HepG2 (cell line): Measurements from ENCODE around the gene FAM181A. TPM values are rescaled to one million over a fixed set of nuclear protein-coding genes. Genes with fewer than 3 reads are reported as not detected.

ENCODE experiments used
- ATAC-seq: fragments of 200-7000 bp; cut with Tn5 transposase; 3 replicates; pipeline ENCODE4 v1.9.1; 2020; ENCODE audit warnings: mild to moderate bottlenecking, moderate library complexity
- BruUV-seq: library from RNA; stranded (reverse); fragments of 400-500 nt; replicated peaks from 2 replicates; lab custom pipeline; 2021; lab: Mats Ljungman, UMichigan
- CTCF ChIA-PET: fragments of 300-600 bp; formaldehyde crosslinking; extraction: SDS; loops from one replicate; lab custom pipeline; 2021; ENCODE audit warnings: low total read pairs, inconsistent platforms, low intra/inter-chr PET ratio; lab: Yijun Ruan, JAX
- POLR2A ChIA-PET: fragments of 350-600 bp; sonication (Branson Sonifier 250); formaldehyde crosslinking; loops from one replicate; lab custom pipeline; 2020; ENCODE audit warnings: antibody characterized with exemption, inconsistent platforms; lab: Yijun Ruan, JAX
- DNase-seq: peaks from one replicate; pipeline ENCODE4 v3.0.0-alpha.2; 2015; ENCODE audit warnings: low spot score
- FAIRE-seq: peaks from 3 replicates; lab custom pipeline; 2011; peaks lifted over from hg19 to GRCh38; lab: Jason Lieb, UNC
- H2AFZ ChIP-seq: one replicate; pipeline ENCODE4 v1.6.1; 2011; ENCODE audit warnings: low read length, inconsistent platforms
- H3K27ac ChIP-seq: fragments of 300-600 bp; 3 replicates; pipeline ENCODE4 v1.8.0; 2011; ENCODE audit warnings: mixed run types, mild to moderate bottlenecking, mixed read lengths, low read length, inconsistent platforms; ENCODE audit not compliant: insufficient read depth; ENCODE audit errors: extremely low read length
- H3K27me3 ChIP-seq, 2 experiments: fragments of 200-600 bp in 1 of 2; 2 replicates in 1 of 2; 3 replicates in 1 of 2; pipeline versions ENCODE4 v1.6.0 to v1.8.0; 2011; ENCODE audit warnings: low read length in 2 of 2, mild to moderate bottlenecking in 2 of 2, moderate library complexity in 2 of 2, inconsistent platforms in 1 of 2; ENCODE audit not compliant: insufficient read depth in 2 of 2, control insufficient read depth in 1 of 2
- H3K36me3 ChIP-seq, 2 experiments: fragments of 200-600 bp in 1 of 2; replicated peaks in 1 of 2; 2 replicates in 1 of 2; 3 replicates in 1 of 2; pipeline versions ENCODE4 v1.5.1 to v1.8.0; 2011; ENCODE audit warnings: low read length in 2 of 2, inconsistent platforms in 1 of 2; ENCODE audit not compliant: insufficient read depth in 2 of 2, control insufficient read depth in 1 of 2
- H3K4me1 ChIP-seq: 2 replicates; pipeline ENCODE4 v1.5.1; 2012; ENCODE audit warnings: low read length, inconsistent platforms; ENCODE audit not compliant: insufficient read depth
- H3K4me2 ChIP-seq: 2 replicates; pipeline ENCODE4 v1.6.0; 2011; ENCODE audit warnings: low read depth, low read length, inconsistent platforms
- H3K4me3 ChIP-seq, 3 experiments: fragments of 200-600 bp in 1 of 3; sonication (generic), shearing (Covaris generic) in 1 of 3; replicated peaks in 1 of 3; 2 replicates each; pipeline ENCODE4 v1.5.1; 2011 to 2016; ENCODE audit warnings: low read length in 3 of 3, inconsistent platforms in 2 of 3, low read depth in 2 of 3, mild to moderate bottlenecking in 2 of 3, control low read depth in 1 of 3, mixed read lengths in 1 of 3; ENCODE audit not compliant: insufficient read depth in 1 of 3
- H3K79me2 ChIP-seq: one replicate; pipeline ENCODE4 v1.6.1; 2011; ENCODE audit warnings: low read length, inconsistent platforms; ENCODE audit not compliant: insufficient read depth
- H3K9ac ChIP-seq: 2 replicates; pipeline ENCODE4 v1.6.0; 2011; ENCODE audit warnings: mild to moderate bottlenecking, low read depth, low read length, inconsistent platforms; ENCODE audit not compliant: insufficient read depth
- H3K9me3 ChIP-seq: 2 replicates; pipeline ENCODE4 v1.5.1; 2012; ENCODE audit warnings: mild to moderate bottlenecking, low read length
- H4K20me1 ChIP-seq: 2 replicates; pipeline ENCODE4 v1.6.0; 2011; ENCODE audit warnings: inconsistent platforms, mild to moderate bottlenecking, low read length, moderate library complexity; ENCODE audit not compliant: insufficient read depth
- CCAR2 ChIP-seq: fragments of 200-400 bp; formaldehyde crosslinking; optimal IDR thresholded peaks from 2 replicates; pipeline ENCODE3; 2018; ENCODE audit warnings: low read depth, mild to moderate bottlenecking, low read length, moderate library complexity
- FOXA1 ChIP-seq, 2 experiments: fragments of 450-650 bp in 1 of 2; sonication (generic) in 1 of 2; formaldehyde crosslinking in 1 of 2; IDR thresholded peaks; 2 replicates each; pipeline versions ENCODE4 v1.4.0 to v1.6.1; 2016 to 2020; ENCODE audit warnings: missing genetic modification reagents in 1 of 2
- HNRNPL ChIP-seq: fragments of 200-400 bp; formaldehyde crosslinking; IDR thresholded peaks from 2 replicates; pipeline ENCODE4 v1.6.1; 2017; ENCODE audit warnings: mild to moderate bottlenecking, low read depth, low read length
- MAFF ChIP-seq: IDR thresholded peaks from 2 replicates; pipeline ENCODE4 v1.6.1; 2011; ENCODE audit warnings: low read depth, low read length, improper control_type of control experiment
- MAFK ChIP-seq, 2 experiments: IDR thresholded peaks in 1 of 2; conservative IDR thresholded peaks in 1 of 2; 2 replicates each; pipeline ENCODE4 v1.6.1; 2011; ENCODE audit warnings: improper control_type of control experiment in 2 of 2, low read length in 2 of 2
- NCOA2 ChIP-seq: sonication (generic); formaldehyde crosslinking; IDR thresholded peaks from 2 replicates; pipeline ENCODE4 v1.8.0; 2022; ENCODE audit warnings: inconsistent platforms
- RBAK ChIP-seq: sonication (generic); formaldehyde crosslinking; IDR thresholded peaks from 2 replicates; pipeline ENCODE4 v1.5.1; 2020; ENCODE audit warnings: mild to moderate bottlenecking, missing genetic modification reagents
- ZNF570 ChIP-seq: sonication (generic); formaldehyde crosslinking; IDR thresholded peaks from 2 replicates; pipeline ENCODE4 v1.4.0; 2020; ENCODE audit warnings: mild to moderate bottlenecking, missing genetic modification reagents, borderline replicate concordance
- ZNF652 ChIP-seq: IDR thresholded peaks from 2 replicates; pipeline ENCODE4 v1.6.1; 2016; ENCODE audit warnings: low read depth, borderline replicate concordance
- WGBS: methylation state at CpG from one replicate; pipeline ENCODE4 v1.1.6; 2017; ENCODE audit warnings: low lambda C conversion rate; 5-methylcytosine and 5-hydroxymethylcytosine counted together
- in situ Hi-C: cut with HindIII; loops from 2 replicates; pipeline ENCODE4 v1.10.0; 2017; ENCODE audit warnings: low pct_unique_long_range_greater_than_20kb; ENCODE audit not compliant: extremely low pct_ligation_motif_present
- intact Hi-C: fragments of 100-400 bp; cut with micrococcal nuclease; formaldehyde crosslinking; loops from one replicate; pipeline ENCODE4 v1.10.0; 2022; ENCODE audit not compliant: unreplicated experiment
- polyA plus RNA-seq, 8 experiments: library from polyadenylated mRNA; depleted of rRNA in 3 of 8; stranded (reverse) in 7 of 8; unstranded in 1 of 8; fragments of >200 nt; fragmentation: Illumina TruSeq in 4 of 8; extraction: Trizol in 4 of 8; gene quantifications; 2 replicates each; pipeline versions ENCODE4 v1.2.1 to v1.2.3, GENCODE V29; 2011 to 2016; ENCODE audit warnings: low read depth in 4 of 8, missing spikeins in 1 of 8, mixed read lengths in 1 of 8; ENCODE audit not compliant: insufficient read depth in 1 of 8
- total RNA-seq, 5 experiments: library from RNA; depleted of rRNA; stranded (reverse); fragments of >200 nt; fragmentation: Illumina TruSeq; extraction: Trizol; gene quantifications; 2 replicates each; pipeline ENCODE4 v1.2.3, GENCODE V29; 2016; ENCODE audit warnings: low read depth in 1 of 5

FAM181A gene
- total and polyA plus RNA-seq, 2 of the 13 experiments (the other 11 are each of a cell fraction or from before 2014, with no cell fraction given), result 1.1 to 1.5 TPM

- H2AFZ ChIP-seq, result no peak overlapping the region
- BruUV-seq, result no TSS peak
- WGBS, result 23% methylated on average over 3 of the region's 3 CpGs
- H3K4me3 ChIP-seq, result no peak overlapping the region
- DNase-seq (no peak), FAIRE-seq (no peak), ATAC-seq (no peak)
- peaks cover 50% of the 10 kb centered on the region for H3K4me1 ChIP-seq
- in situ Hi-C loops, result no loop called here
- no peaks in the 10 kb centered on the region for H4K20me1 ChIP-seq
- no peaks in the 10 kb centered on the region for H3K9me3 ChIP-seq
- intact Hi-C loops, result no loop called here
- H3K36me3 ChIP-seq, result no peaks in the 10 kb centered on the region
- H3K9ac ChIP-seq, result no peak overlapping the region
- H3K4me2 ChIP-seq, result no peak overlapping the region
- ChIA-PET CTCF (no interaction called here), POLR2A (no interaction called here)
- H3K79me2 ChIP-seq, result no peaks in the 10 kb centered on the region
- TF ChIP-seq HNRNPL, result no peak
- no peak for TF ChIP-seq FOXA1 (IDR thresholded peaks at IDR 0.05)
- 0 out of 2 replicates have a peak, but pooled peaks have one; percentile 20 for TF ChIP-seq FOXA1 (CRISPR knock-in tag; IDR thresholded peaks at IDR 0.05)
- no peak overlapping the region for H3K27ac ChIP-seq
- no peaks in the 10 kb centered on the region; a peak in 1 of 5 replicates for H3K27me3 ChIP-seq
Observed at GRCh38 chr14:93916498-93916897, 10.6 kb upstream of the FAM181A start.

GRCh38 chr14:93917141-93917540, 10.0 kb upstream of the FAM181A start:
- peaks cover 49% of the 10 kb centered on the region for H3K4me1 ChIP-seq
- ATAC-seq, result no peak
- no peaks in the 10 kb centered on the region for H3K79me2 ChIP-seq
- no peak overlapping the region for H3K27ac ChIP-seq
- H3K36me3 ChIP-seq, result no peaks in the 10 kb centered on the region
- ChIA-PET CTCF (no interaction called here), POLR2A (no interaction called here)
- H4K20me1 ChIP-seq, result no peaks in the 10 kb centered on the region
- FAIRE-seq, result no peak
- H2AFZ ChIP-seq, result no peak overlapping the region
- H3K4me2 ChIP-seq, result no peak overlapping the region
- H3K9ac ChIP-seq, result no peak overlapping the region
- intact Hi-C loops, result no loop called here
- no peaks in the 10 kb centered on the region for H3K9me3 ChIP-seq
- no peak overlapping the region for H3K4me3 ChIP-seq
- H3K27me3 ChIP-seq, result no peaks in the 10 kb centered on the region; a peak in 2 of 5 replicates
- TF ChIP-seq ZNF652 (no peak), MAFK (conservative IDR thresholded peaks at IDR 0.05 in 1 of 2, IDR thresholded peaks at IDR 0.05 in 1 of 2; ENCODE audit: low read length in 2 of 2) (peak; percentile 47 to 66; a peak in 3 of 4 replicates), MAFF (peak; percentile 51; the same call in 1 of the 2 replicates), NCOA2 (CRISPR knock-in tag) (no peak), CCAR2 (no peak), ZNF570 (CRISPR knock-in tag) (no peak), RBAK (CRISPR knock-in tag) (no peak), HNRNPL (0 out of 2 replicates have a peak, but pooled peaks have one; percentile 24)
- DNase-seq, result no peak
- no TSS peak for BruUV-seq
- WGBS, result 75% methylated on average over 7 of the region's 7 CpGs
- in situ Hi-C loops, result no loop called here
